GM20000 (cell line): ENCODE data around the gene CDK14.
"Not testable (repeated sequence)": the region's sequence is repeated elsewhere in the genome, so short reads cannot be mapped to it uniquely, and the experiment has no call there.

Source experiments
- DNase-seq: peaks from one replicate; pipeline ENCODE4 v3.0.0; 2012; ENCODE audit warnings: low spot score
- CTCF ChIP-seq: IDR thresholded peaks from 2 replicates; pipeline ENCODE4 v1.5.1; 2012; ENCODE audit warnings: mild to moderate bottlenecking, control low read depth; ENCODE audit errors: extremely low read depth, missing control alignments

The CDK14 gene

GRCh38 chr7:90910136-90910535 is 314.0 kb downstream of the CDK14 start:
- DNase-seq: no peak
- TF ChIP-seq CTCF: no peak

GRCh38 chr7:90916319-90916718 is 320.2 kb downstream of the CDK14 start:
- no peak for DNase-seq
- TF ChIP-seq CTCF: no peak

- no peak for TF ChIP-seq CTCF
- no peak for DNase-seq
These were observed 321.4 kb downstream of the CDK14 start for GRCh38 chr7:90917539-90917938.

GRCh38 chr7:90918303-90918702 is 322.2 kb downstream of the CDK14 start:
- DNase-seq: no peak
- no peak for TF ChIP-seq CTCF

- TF ChIP-seq CTCF: no peak
- DNase-seq: no peak
These were observed 323.7 kb downstream of the CDK14 start for GRCh38 chr7:90919816-90920215.

GRCh38 chr7:90920336-90920735 is 324.2 kb downstream of the CDK14 start:
- TF ChIP-seq CTCF: no peak
- DNase-seq: no peak

GRCh38 chr7:90923541-90923997 is 327.4 kb downstream of the CDK14 start:
- DNase-seq: no peak
- TF ChIP-seq CTCF: no peak

- DNase-seq: not testable (repeated sequence)
These were observed 332.7 kb downstream of the CDK14 start for GRCh38 chr7:90928700-90929424.
